Measurements from ENCODE around the gene SLC66A2.

Gene SLC66A2

GRCh38 chr18:79872527-79873444 is 78.7 kb downstream of the SLC66A2 start:
- no peaks in the 10 kb centered on the region for H3K36me3 ChIP-seq (ENCODE audit: control insufficient read depth, insufficient read depth, low read length)
- H3K27me3 ChIP-seq (replicated peaks; ENCODE audit: control insufficient read depth, insufficient read depth, low read length, poor library complexity, severe bottlenecking), result no peaks in the 10 kb centered on the region
- no peaks in the 10 kb centered on the region for H3K9me3 ChIP-seq (ENCODE audit: control insufficient read depth, low read length)
- no peak overlapping the region for H3K4me3 ChIP-seq (ENCODE audit: insufficient read depth, low read depth, low read length, poor library complexity, severe bottlenecking)
- DNase-seq, result no peak
- no peaks in the 10 kb centered on the region for H3K4me1 ChIP-seq (ENCODE audit: control insufficient read depth, insufficient read depth, low read length, poor library complexity, severe bottlenecking)
- no peak overlapping the region for H3K27ac ChIP-seq (ENCODE audit: insufficient read depth, low read length, poor library complexity, severe bottlenecking)

GRCh38 chr18:79871481-79872091 is 79.9 kb downstream of the SLC66A2 start:
- H3K9me3 ChIP-seq (ENCODE audit: control insufficient read depth, low read length), result no peaks in the 10 kb centered on the region
- H3K4me3 ChIP-seq (ENCODE audit: insufficient read depth, low read depth, low read length, poor library complexity, severe bottlenecking), result no peak overlapping the region
- H3K27me3 ChIP-seq (replicated peaks; ENCODE audit: control insufficient read depth, insufficient read depth, low read length, poor library complexity, severe bottlenecking), result no peaks in the 10 kb centered on the region
- H3K27ac ChIP-seq (ENCODE audit: insufficient read depth, low read length, poor library complexity, severe bottlenecking), result no peak overlapping the region
- DNase-seq, result no peak
- no peaks in the 10 kb centered on the region for H3K36me3 ChIP-seq (ENCODE audit: control insufficient read depth, insufficient read depth, low read length)
- no peaks in the 10 kb centered on the region for H3K4me1 ChIP-seq (ENCODE audit: control insufficient read depth, insufficient read depth, low read length, poor library complexity, severe bottlenecking)

GRCh38 chr18:79871026-79871390 is 80.4 kb downstream of the SLC66A2 start:
- H3K36me3 ChIP-seq (ENCODE audit: control insufficient read depth, insufficient read depth, low read length), result no peaks in the 10 kb centered on the region
- no peaks in the 10 kb centered on the region for H3K4me1 ChIP-seq (ENCODE audit: control insufficient read depth, insufficient read depth, low read length, poor library complexity, severe bottlenecking)
- no peaks in the 10 kb centered on the region for H3K27me3 ChIP-seq (replicated peaks; ENCODE audit: control insufficient read depth, insufficient read depth, low read length, poor library complexity, severe bottlenecking)
- no peaks in the 10 kb centered on the region for H3K9me3 ChIP-seq (ENCODE audit: control insufficient read depth, low read length)
- no peak overlapping the region for H3K27ac ChIP-seq (ENCODE audit: insufficient read depth, low read length, poor library complexity, severe bottlenecking)
- H3K4me3 ChIP-seq (ENCODE audit: insufficient read depth, low read depth, low read length, poor library complexity, severe bottlenecking), result no peak overlapping the region
- no peak for DNase-seq

GRCh38 chr18:79870301-79871025 is 81.0 kb downstream of the SLC66A2 start:
- Histone ChIP-seq H3K4me1 (ENCODE audit: control insufficient read depth, insufficient read depth, low read length, poor library complexity, severe bottlenecking) (no peaks in the 10 kb centered on the region), H3K27ac (ENCODE audit: insufficient read depth, low read length, poor library complexity, severe bottlenecking) (no peak overlapping the region), H3K9me3 (ENCODE audit: control insufficient read depth, low read length) (no peaks in the 10 kb centered on the region), H3K36me3 (ENCODE audit: control insufficient read depth, insufficient read depth, low read length) (no peaks in the 10 kb centered on the region), H3K4me3 (ENCODE audit: insufficient read depth, low read depth, low read length, poor library complexity, severe bottlenecking) (no peak overlapping the region), H3K27me3 (replicated peaks; ENCODE audit: control insufficient read depth, insufficient read depth, low read length, poor library complexity, severe bottlenecking) (no peaks in the 10 kb centered on the region)
- no peak for DNase-seq

- H3K4me1 ChIP-seq (ENCODE audit: control insufficient read depth, insufficient read depth, low read length, poor library complexity, severe bottlenecking), result no peaks in the 10 kb centered on the region
- no peak for DNase-seq
- H3K27me3 ChIP-seq (replicated peaks; ENCODE audit: control insufficient read depth, insufficient read depth, low read length, poor library complexity, severe bottlenecking), result no peaks in the 10 kb centered on the region
- no peaks in the 10 kb centered on the region for H3K9me3 ChIP-seq (ENCODE audit: control insufficient read depth, low read length)
- no peak overlapping the region for H3K4me3 ChIP-seq (ENCODE audit: insufficient read depth, low read depth, low read length, poor library complexity, severe bottlenecking)
- H3K36me3 ChIP-seq (ENCODE audit: control insufficient read depth, insufficient read depth, low read length), result no peaks in the 10 kb centered on the region
- H3K27ac ChIP-seq (ENCODE audit: insufficient read depth, low read length, poor library complexity, severe bottlenecking), result no peak overlapping the region
Measured at GRCh38 chr18:79869591-79870300, 81.7 kb downstream of the SLC66A2 start.

- Histone ChIP-seq H3K9me3 (ENCODE audit: control insufficient read depth, low read length) (no peaks in the 10 kb centered on the region), H3K4me3 (ENCODE audit: insufficient read depth, low read depth, low read length, poor library complexity, severe bottlenecking) (no peak overlapping the region), H3K27ac (ENCODE audit: insufficient read depth, low read length, poor library complexity, severe bottlenecking) (no peak overlapping the region), H3K4me1 (ENCODE audit: control insufficient read depth, insufficient read depth, low read length, poor library complexity, severe bottlenecking) (no peaks in the 10 kb centered on the region), H3K36me3 (ENCODE audit: control insufficient read depth, insufficient read depth, low read length) (no peaks in the 10 kb centered on the region), H3K27me3 (replicated peaks; ENCODE audit: control insufficient read depth, insufficient read depth, low read length, poor library complexity, severe bottlenecking) (no peaks in the 10 kb centered on the region)
- no peak for DNase-seq
Measured at GRCh38 chr18:79868811-79869541, 82.5 kb downstream of the SLC66A2 start.

- Histone ChIP-seq H3K36me3 (ENCODE audit: control insufficient read depth, insufficient read depth, low read length) (no peaks in the 10 kb centered on the region), H3K4me3 (ENCODE audit: insufficient read depth, low read depth, low read length, poor library complexity, severe bottlenecking) (no peak overlapping the region), H3K4me1 (ENCODE audit: control insufficient read depth, insufficient read depth, low read length, poor library complexity, severe bottlenecking) (no peaks in the 10 kb centered on the region), H3K9me3 (ENCODE audit: control insufficient read depth, low read length) (no peaks in the 10 kb centered on the region), H3K27ac (ENCODE audit: insufficient read depth, low read length, poor library complexity, severe bottlenecking) (no peak overlapping the region), H3K27me3 (replicated peaks; ENCODE audit: control insufficient read depth, insufficient read depth, low read length, poor library complexity, severe bottlenecking) (no peaks in the 10 kb centered on the region)
- no peak for DNase-seq
Measured at GRCh38 chr18:79868168-79868784, 83.2 kb downstream of the SLC66A2 start.

- H3K9me3 ChIP-seq (ENCODE audit: control insufficient read depth, low read length), result no peaks in the 10 kb centered on the region
- H3K36me3 ChIP-seq (ENCODE audit: control insufficient read depth, insufficient read depth, low read length), result no peaks in the 10 kb centered on the region
- H3K27ac ChIP-seq (ENCODE audit: insufficient read depth, low read length, poor library complexity, severe bottlenecking), result no peak overlapping the region
- H3K4me1 ChIP-seq (ENCODE audit: control insufficient read depth, insufficient read depth, low read length, poor library complexity, severe bottlenecking), result no peaks in the 10 kb centered on the region
- no peaks in the 10 kb centered on the region for H3K27me3 ChIP-seq (replicated peaks; ENCODE audit: control insufficient read depth, insufficient read depth, low read length, poor library complexity, severe bottlenecking)
- no peak for DNase-seq
- H3K4me3 ChIP-seq (ENCODE audit: insufficient read depth, low read depth, low read length, poor library complexity, severe bottlenecking), result no peak overlapping the region
Measured at GRCh38 chr18:79867666-79868065, 83.8 kb downstream of the SLC66A2 start.
